Prostate gland (tissue), 2 donors: ENCODE measurements around the gene DGKI.

Experiments used
- CTCF ChIP-seq, 4 experiments: fragments of 200-600 bp in 2 of 4; fragments of 450-650 bp in 2 of 4; sonication (generic) in 2 of 4; IDR thresholded peaks; 1 replicate in 3 of 4; 2 replicates in 1 of 4; pipeline ENCODE4 v1.5.1; 2016 to 2019; ENCODE audit warnings: antibody characterized with exemption in 4 of 4, mild to moderate bottlenecking in 2 of 4, moderate library complexity in 2 of 4
- POLR2AphosphoS5 ChIP-seq: sonication (generic); formaldehyde crosslinking; IDR thresholded peaks from one replicate; pipeline ENCODE4 v1.6.1; 2017; ENCODE audit warnings: antibody characterized with exemption

GRCh38 chr7:137694405-137694804, 152.4 kb downstream of the DGKI start:
- TF ChIP-seq CTCF (IDR thresholded peaks at IDR 0.05): no peak
- no peak for TF ChIP-seq POLR2AphosphoS5
